GM23338 (cell line): ENCODE data around the gene RPS21. TPM values are rescaled to one million over a fixed set of nuclear protein-coding genes. Genes with fewer than 3 reads are reported as not detected.

Experiments used
- ATAC-seq: fragments of 200-7000 bp; cut with Tn5 transposase; 3 replicates; pipeline ENCODE4 v1.9.1; 2020
- DNase-seq: peaks from one replicate; pipeline ENCODE4 v3.0.0-alpha.2; 2015; ENCODE audit warnings: low spot score
- H2AFZ ChIP-seq: fragments of 200-600 bp; sonication (generic); 2 replicates; pipeline ENCODE4 v1.8.0; 2016; ENCODE audit warnings: antibody characterized with exemption, mild to moderate bottlenecking, moderate library complexity
- H3F3A ChIP-seq: fragments of 200-600 bp; sonication (generic); replicated peaks from 2 replicates; pipeline ENCODE4 v1.8.0; 2017; ENCODE audit warnings: antibody characterized with exemption, mixed run types, low read depth
- H3K27ac ChIP-seq: fragments of 200-600 bp; sonication (generic); 2 replicates; pipeline ENCODE4 v1.6.1; 2016; ENCODE audit warnings: low read depth
- H3K27me3 ChIP-seq: fragments of 200-600 bp; sonication (generic); 2 replicates; pipeline ENCODE4 v1.8.0; 2016; ENCODE audit warnings: mild to moderate bottlenecking, mixed run types, moderate library complexity; ENCODE audit not compliant: insufficient read depth
- H3K36me3 ChIP-seq: fragments of 200-600 bp; sonication (generic); 2 replicates; pipeline ENCODE4 v1.8.0; 2016; ENCODE audit warnings: mild to moderate bottlenecking; ENCODE audit not compliant: insufficient read depth
- H3K4me1 ChIP-seq: fragments of 200-600 bp; sonication (generic); 2 replicates; pipeline ENCODE4 v1.8.0; 2016; ENCODE audit warnings: mild to moderate bottlenecking, moderate library complexity; ENCODE audit not compliant: insufficient read depth
- H3K4me2 ChIP-seq: fragments of 200-600 bp; sonication (generic); 2 replicates; pipeline ENCODE4 v1.7.1; 2017; ENCODE audit warnings: mixed run types
- H3K4me3 ChIP-seq: fragments of 200-600 bp; sonication (generic); 2 replicates; pipeline ENCODE4 v1.6.1; 2016; ENCODE audit warnings: mixed run types
- H3K79me2 ChIP-seq: fragments of 200-600 bp; sonication (generic); replicated peaks from 2 replicates; pipeline ENCODE4 v1.8.0; 2017; ENCODE audit warnings: mild to moderate bottlenecking; ENCODE audit not compliant: insufficient read depth
- H3K9me2 ChIP-seq: fragments of 200-600 bp; sonication (generic); 2 replicates; pipeline ENCODE4 v1.8.0; 2017; ENCODE audit not compliant: insufficient read depth
- H4K20me1 ChIP-seq: fragments of 200-600 bp; sonication (generic); replicated peaks from 2 replicates; pipeline ENCODE4 v1.8.0; 2017; ENCODE audit warnings: mild to moderate bottlenecking; ENCODE audit not compliant: insufficient read depth
- H3K27ac Mint-ChIP-seq: 2 replicates; pipeline ENCODE4 v1.8.0; 2020; ENCODE audit warnings: inconsistent platforms, mild to moderate bottlenecking, moderate library complexity, mixed read lengths
- H3K27me3 Mint-ChIP-seq: 3 replicates; pipeline ENCODE4 v1.8.0; 2022; ENCODE audit warnings: low read depth, mild to moderate bottlenecking, moderate library complexity, mixed read lengths, inconsistent platforms; ENCODE audit not compliant: insufficient read depth, poor library complexity
- H3K36me3 Mint-ChIP-seq: 3 replicates; pipeline ENCODE4 v1.8.0; 2021; ENCODE audit warnings: low read depth, mild to moderate bottlenecking, inconsistent platforms, moderate library complexity, mixed read lengths
- H3K4me1 Mint-ChIP-seq: 3 replicates; pipeline ENCODE4 v1.8.0; 2020; ENCODE audit warnings: mild to moderate bottlenecking, inconsistent platforms, mixed read lengths
- H3K4me3 Mint-ChIP-seq: 3 replicates; pipeline ENCODE4 v1.8.0; 2021; ENCODE audit warnings: moderate library complexity, mild to moderate bottlenecking, inconsistent platforms, mixed read lengths
- H3K9me3 Mint-ChIP-seq: 3 replicates; pipeline ENCODE4 v1.8.0; 2020; ENCODE audit warnings: moderate library complexity, mild to moderate bottlenecking, inconsistent platforms, mixed read lengths
- ZNF462 ChIP-seq: fragments of 250-450 bp; sonication (Bioruptor Pico); IDR thresholded peaks from 2 replicates; pipeline ENCODE4 v1.5.0; 2020; ENCODE audit warnings: mild to moderate bottlenecking, moderate library complexity
- polyA plus RNA-seq: library from polyadenylated mRNA; unstranded; fragments of >200 nt; fragmentation: Nextera tagmentation; extraction: Ambion mirVana; gene quantifications from 2 replicates; pipeline ENCODE4 v1.2.1, GENCODE V29; 2016
- total RNA-seq: library from RNA; depleted of rRNA; stranded (reverse); fragments of >200 nt; shearing (Covaris generic); gene quantifications from 2 replicates; pipeline ENCODE4 v1.2.3, GENCODE V29; 2014
- TF ChIP-seq, protein P1 (sequence below), 2 experiments: fragments of 200-600 bp in 1 of 2; sonication (generic) in 1 of 2; conservative IDR thresholded peaks; 2 replicates each; pipeline versions ENCODE4 v1.5.1 to v1.6.1; 2016 to 2017; ENCODE audit warnings: antibody characterized with exemption in 2 of 2, low read depth in 2 of 2, mild to moderate bottlenecking in 2 of 2, moderate library complexity in 1 of 2

The RPS21 gene
- total and polyA plus RNA-seq, 2 experiments from 2014 or later: 759 to 2,298 TPM

DNA sequence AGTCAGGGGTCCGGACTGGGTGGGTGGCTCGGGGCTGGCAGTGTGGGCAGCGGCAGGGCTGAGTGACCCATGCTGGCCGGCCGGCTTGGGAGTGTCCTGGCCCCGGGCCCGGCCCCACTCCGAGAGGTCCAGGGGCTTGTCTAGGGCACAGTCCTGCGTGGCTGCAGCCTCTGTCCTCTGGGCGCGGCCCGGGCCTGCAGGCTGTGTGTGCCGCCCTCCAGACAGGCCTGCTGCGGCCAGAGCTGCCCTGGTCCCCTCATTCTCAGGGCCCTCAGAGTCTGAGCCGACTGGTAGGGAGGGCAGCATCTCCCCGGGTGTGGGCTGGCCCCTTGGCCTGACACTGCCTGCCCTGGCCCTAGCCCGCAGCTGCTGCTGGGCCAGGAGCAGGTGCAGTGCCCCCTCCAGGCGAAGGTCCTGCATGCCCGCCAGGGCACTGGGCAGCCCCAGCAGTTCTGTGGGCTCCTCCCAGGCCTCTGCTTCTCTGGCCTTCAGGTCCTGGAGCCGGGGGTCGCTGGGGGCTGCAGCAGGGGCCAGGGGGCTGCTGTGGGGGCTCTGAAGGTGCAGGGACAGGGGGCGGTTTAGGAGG is 27.1 kb downstream of the RPS21 start:
- DNase-seq: peak; percentile 58
- TF ChIP-seq, protein P1, sequence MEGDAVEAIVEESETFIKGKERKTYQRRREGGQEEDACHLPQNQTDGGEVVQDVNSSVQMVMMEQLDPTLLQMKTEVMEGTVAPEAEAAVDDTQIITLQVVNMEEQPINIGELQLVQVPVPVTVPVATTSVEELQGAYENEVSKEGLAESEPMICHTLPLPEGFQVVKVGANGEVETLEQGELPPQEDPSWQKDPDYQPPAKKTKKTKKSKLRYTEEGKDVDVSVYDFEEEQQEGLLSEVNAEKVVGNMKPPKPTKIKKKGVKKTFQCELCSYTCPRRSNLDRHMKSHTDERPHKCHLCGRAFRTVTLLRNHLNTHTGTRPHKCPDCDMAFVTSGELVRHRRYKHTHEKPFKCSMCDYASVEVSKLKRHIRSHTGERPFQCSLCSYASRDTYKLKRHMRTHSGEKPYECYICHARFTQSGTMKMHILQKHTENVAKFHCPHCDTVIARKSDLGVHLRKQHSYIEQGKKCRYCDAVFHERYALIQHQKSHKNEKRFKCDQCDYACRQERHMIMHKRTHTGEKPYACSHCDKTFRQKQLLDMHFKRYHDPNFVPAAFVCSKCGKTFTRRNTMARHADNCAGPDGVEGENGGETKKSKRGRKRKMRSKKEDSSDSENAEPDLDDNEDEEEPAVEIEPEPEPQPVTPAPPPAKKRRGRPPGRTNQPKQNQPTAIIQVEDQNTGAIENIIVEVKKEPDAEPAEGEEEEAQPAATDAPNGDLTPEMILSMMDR (conservative IDR thresholded peaks at IDR 0.05; ENCODE audit: low read depth in 2 of 2): peak; percentile 35 to 60
- TF ChIP-seq ZNF462 (CRISPR knock-in tag): no peak

More for the DNA sequence above, 27.1 kb downstream of the RPS21 start:
- H3K4me3 ChIP-seq: no peak overlapping the region
- H3K27me3 Mint-ChIP-seq: peaks cover 5% of the 10 kb centered on the region
- no peak overlapping the region for H3K27ac Mint-ChIP-seq
- no peak overlapping the region for H3K27ac ChIP-seq
- no peaks in the 10 kb centered on the region for H3K79me2 ChIP-seq
- no peaks in the 10 kb centered on the region for H3K27me3 ChIP-seq
- no peaks in the 10 kb centered on the region; the same call in 1 of the 2 replicates for H3K4me1 ChIP-seq
- H3K4me2 ChIP-seq: no peak overlapping the region
- H3K4me1 Mint-ChIP-seq: no peaks in the 10 kb centered on the region
- ATAC-seq: peak; percentile 59
- H3F3A ChIP-seq: no peaks in the 10 kb centered on the region
- H3K36me3 ChIP-seq: no peaks in the 10 kb centered on the region
- H2AFZ ChIP-seq: no peak overlapping the region
- H4K20me1 ChIP-seq: no peaks in the 10 kb centered on the region
- no peaks in the 10 kb centered on the region for H3K36me3 Mint-ChIP-seq
- no peaks in the 10 kb centered on the region for H3K9me2 ChIP-seq
- H3K9me3 Mint-ChIP-seq: no peaks in the 10 kb centered on the region
- H3K4me3 Mint-ChIP-seq: no peak overlapping the region
